ENCODE data around the gene FLT3LG.
A peak's percentile ranks its signal among the peaks of the same experiment; 100 is the strongest.
"Not testable (repeated sequence)": the region's sequence is repeated elsewhere in the genome, so short reads cannot be mapped to it uniquely, and the experiment has no call there.

FLT3LG gene

GRCh38 chr19:49435670-49436069 lies 38.3 kb upstream of the FLT3LG start:
- Mint-ChIP-seq H3K4me1 (peaks cover 24% of the 10 kb centered on the region), H3K9me3 (no peaks in the 10 kb centered on the region), H3K36me3 (peaks cover 2% of the 10 kb centered on the region), H3K4me3 (no peak overlapping the region), H3K27me3 (peaks cover 69% of the 10 kb centered on the region), H3K27ac (peak overlapping the region; percentile 38)

GRCh38 chr19:49436381-49437017 lies 37.5 kb upstream of the FLT3LG start:
- H3K9me3 Mint-ChIP-seq, result no peaks in the 10 kb centered on the region
- H3K27me3 Mint-ChIP-seq, result peaks cover 70% of the 10 kb centered on the region
- H3K27ac Mint-ChIP-seq, result peak overlapping the region; percentile 70
- peaks cover 28% of the 10 kb centered on the region for H3K4me1 Mint-ChIP-seq
- no peaks in the 10 kb centered on the region for H3K36me3 Mint-ChIP-seq
- H3K4me3 Mint-ChIP-seq, result no peak overlapping the region

- Mint-ChIP-seq H3K4me3 (no peak overlapping the region), H3K27ac (no peak overlapping the region), H3K4me1 (peaks cover 32% of the 10 kb centered on the region), H3K9me3 (no peaks in the 10 kb centered on the region), H3K27me3 (peaks cover 73% of the 10 kb centered on the region), H3K36me3 (no peaks in the 10 kb centered on the region)
Observed at GRCh38 chr19:49437231-49437630, 36.8 kb upstream of the FLT3LG start.

DNA sequence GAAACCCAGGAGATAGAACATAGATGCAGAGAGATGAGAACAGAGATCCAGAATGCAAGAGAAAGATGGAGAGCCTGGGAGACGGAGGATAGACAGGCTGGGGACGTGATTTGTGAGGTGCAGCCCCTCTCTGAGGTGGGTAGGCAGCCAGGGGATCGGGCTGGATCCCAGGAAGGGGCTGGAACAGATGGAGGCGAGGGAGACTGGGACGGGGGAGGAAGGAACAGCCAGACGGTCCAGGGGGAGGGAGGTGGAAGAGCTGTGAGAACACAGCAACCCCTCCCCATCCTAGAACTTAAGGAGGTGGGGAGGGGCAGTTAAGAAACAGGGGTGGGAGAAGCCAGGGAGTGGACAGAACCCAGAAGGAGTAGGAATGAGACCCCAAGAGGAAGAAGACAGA lies 35.8 kb upstream of the FLT3LG start:
- Mint-ChIP-seq H3K36me3 (no peaks in the 10 kb centered on the region), H3K4me1 (peaks cover 29% of the 10 kb centered on the region), H3K27ac (no peak overlapping the region), H3K9me3 (no peaks in the 10 kb centered on the region), H3K27me3 (peaks cover 68% of the 10 kb centered on the region), H3K4me3 (no peak overlapping the region)

DNA sequence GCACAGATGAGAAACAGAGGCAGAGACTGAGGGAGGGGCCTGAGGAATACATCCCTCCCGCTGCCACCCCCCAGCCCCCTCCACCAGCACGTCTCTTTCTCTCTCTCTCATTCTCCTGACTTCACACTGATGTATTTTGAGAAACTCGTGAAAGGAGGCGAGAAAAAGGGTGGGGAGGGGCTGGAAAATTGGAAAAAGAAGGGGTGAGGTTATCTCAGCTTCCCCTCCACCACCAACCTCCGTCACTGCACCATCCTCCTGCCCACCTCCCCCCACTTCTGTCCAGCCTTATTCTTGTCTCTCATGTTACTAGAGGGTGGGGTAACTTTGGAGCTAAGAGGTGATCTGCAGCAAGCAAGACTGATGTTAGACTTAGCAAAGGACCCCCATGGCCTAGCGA lies 34.2 kb upstream of the FLT3LG start:
- no peak overlapping the region for H3K4me3 Mint-ChIP-seq
- peaks cover 33% of the 10 kb centered on the region for H3K4me1 Mint-ChIP-seq
- H3K27me3 Mint-ChIP-seq, result peaks cover 62% of the 10 kb centered on the region
- H3K36me3 Mint-ChIP-seq, result no peaks in the 10 kb centered on the region
- H3K9me3 Mint-ChIP-seq, result no peaks in the 10 kb centered on the region
- no peak overlapping the region for H3K27ac Mint-ChIP-seq

DNA sequence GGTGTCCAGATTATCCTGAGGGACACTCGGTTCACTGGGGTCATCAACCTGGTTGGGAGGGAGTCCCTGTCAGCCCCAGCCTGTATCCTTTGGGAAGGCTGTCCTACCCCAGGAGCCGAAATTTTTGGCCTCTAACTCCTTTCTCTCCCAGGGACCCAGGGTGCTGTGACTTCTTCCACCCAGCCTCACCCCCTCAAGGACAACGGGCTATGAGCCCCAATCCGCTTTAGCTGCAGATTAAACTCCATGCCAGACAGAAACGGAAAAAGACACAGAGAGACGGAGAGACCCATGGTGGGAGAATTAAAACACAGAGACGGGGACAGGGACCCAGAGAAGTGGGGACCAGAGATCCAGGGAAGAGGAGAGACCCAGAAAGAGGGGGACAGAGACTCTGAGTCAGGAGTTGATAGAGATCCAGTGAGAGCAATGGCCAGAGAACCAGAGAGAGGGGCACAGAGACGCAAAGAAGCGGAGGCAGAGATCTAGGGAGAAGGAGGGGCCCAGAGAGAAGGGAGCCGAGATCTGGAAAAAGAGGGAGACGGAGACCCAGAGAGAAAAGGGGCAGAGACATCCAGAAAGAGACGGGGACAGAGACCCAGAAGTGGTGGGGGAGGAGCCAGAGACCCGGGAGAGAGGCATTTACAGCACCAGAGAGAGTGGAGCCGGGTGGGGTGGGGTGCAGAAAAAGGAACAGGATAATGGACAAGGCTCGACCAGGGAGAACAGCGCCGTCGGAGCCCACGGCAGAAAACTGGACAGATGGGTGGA lies 33.4 kb upstream of the FLT3LG start:
- Mint-ChIP-seq H3K4me1 (peaks cover 38% of the 10 kb centered on the region), H3K4me3 (peak overlapping the region; percentile 83), H3K36me3 (no peaks in the 10 kb centered on the region), H3K9me3 (no peaks in the 10 kb centered on the region), H3K27me3 (peaks cover 54% of the 10 kb centered on the region), H3K27ac (no peak overlapping the region)

GRCh38 chr19:49441210-49441959 lies 32.6 kb upstream of the FLT3LG start, which contains the start of gene SLC17A7:
TSS of gene SLC17A7 (minus strand) at chr19:49441527. CDS start at chr19:49441379, 148 bp downstream.
- H3K36me3 Mint-ChIP-seq, result no peaks in the 10 kb centered on the region

DNA sequence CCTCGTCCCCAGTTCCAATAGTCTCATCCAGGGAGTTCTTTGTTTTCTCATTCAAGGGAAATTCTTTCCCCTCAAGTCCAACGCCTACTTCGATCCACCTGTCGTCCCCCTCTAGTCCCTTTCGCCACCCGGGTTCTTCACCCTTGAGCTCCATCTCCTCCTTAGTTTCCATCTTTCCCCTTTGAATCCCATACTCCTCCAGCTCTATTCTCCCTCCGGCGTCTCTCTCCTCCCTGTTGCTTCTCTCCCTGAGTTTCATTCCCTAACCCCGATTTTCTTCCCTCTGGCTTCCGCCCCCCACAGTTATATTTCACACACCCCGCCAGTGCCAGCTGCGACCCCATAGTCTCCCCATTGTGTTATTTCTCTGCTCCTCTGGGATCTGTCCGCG lies 32.1 kb upstream of the FLT3LG start:
- H3K4me1 Mint-ChIP-seq, result peaks cover 33% of the 10 kb centered on the region
- H3K4me3 Mint-ChIP-seq, result peak overlapping the region; percentile 78
- H3K9me3 Mint-ChIP-seq, result no peaks in the 10 kb centered on the region
- H3K27ac Mint-ChIP-seq, result peak overlapping the region; percentile 57
- no peaks in the 10 kb centered on the region for H3K36me3 Mint-ChIP-seq
- H3K27me3 Mint-ChIP-seq, result peaks cover 43% of the 10 kb centered on the region

More at GRCh38 chr19:49441210-49441959, 32.6 kb upstream of the FLT3LG start, which contains the start of gene SLC17A7:
- Mint-ChIP-seq H3K4me1 (peaks cover 33% of the 10 kb centered on the region), H3K27ac (peak within 1 kb of the TSS; percentile 57), H3K27me3 (peaks cover 46% of the 10 kb centered on the region), H3K9me3 (no peaks in the 10 kb centered on the region), H3K4me3 (peak within 1 kb of the TSS; percentile 83)

GRCh38 chr19:49442354-49442753 lies 31.7 kb upstream of the FLT3LG start:
- Mint-ChIP-seq H3K27ac (no peak overlapping the region), H3K27me3 (peaks cover 41% of the 10 kb centered on the region), H3K4me1 (peaks cover 33% of the 10 kb centered on the region), H3K36me3 (no peaks in the 10 kb centered on the region), H3K4me3 (peak overlapping the region; percentile 78), H3K9me3 (no peaks in the 10 kb centered on the region)

DNA sequence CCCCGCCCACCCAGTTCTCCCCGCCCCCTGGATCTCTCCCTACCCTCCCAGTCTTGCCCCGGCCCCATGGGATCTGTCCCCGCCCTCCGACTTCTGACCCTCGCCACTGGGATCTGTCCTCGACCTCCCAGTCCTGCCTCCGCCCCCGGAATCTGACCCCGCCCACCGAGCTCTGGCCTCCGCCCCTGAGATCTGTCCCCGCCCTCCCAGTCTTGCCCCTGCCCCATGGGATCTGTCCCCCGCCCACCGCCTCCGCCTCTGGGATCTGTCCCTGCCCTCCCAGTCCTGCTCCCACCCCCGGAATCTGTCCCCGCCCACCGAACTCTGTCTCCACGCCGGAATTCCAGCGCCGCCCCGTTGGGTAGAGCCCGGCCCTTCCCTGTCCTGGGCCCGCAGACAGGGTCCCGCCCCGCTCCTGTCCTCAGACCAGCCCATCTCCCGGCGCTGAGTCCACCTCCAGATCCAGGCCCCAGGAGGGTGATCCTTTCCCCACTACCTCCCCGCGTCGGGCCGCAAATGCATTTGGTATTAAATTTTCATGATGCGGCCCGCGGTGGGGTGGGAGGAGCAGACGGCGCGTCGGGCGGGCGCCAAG lies 31.1 kb upstream of the FLT3LG start:
- Mint-ChIP-seq H3K4me3 (peak overlapping the region; percentile 78), H3K27ac (no peak overlapping the region), H3K9me3 (no peaks in the 10 kb centered on the region), H3K4me1 (peaks cover 33% of the 10 kb centered on the region), H3K36me3 (no peaks in the 10 kb centered on the region), H3K27me3 (peaks cover 37% of the 10 kb centered on the region)

DNA sequence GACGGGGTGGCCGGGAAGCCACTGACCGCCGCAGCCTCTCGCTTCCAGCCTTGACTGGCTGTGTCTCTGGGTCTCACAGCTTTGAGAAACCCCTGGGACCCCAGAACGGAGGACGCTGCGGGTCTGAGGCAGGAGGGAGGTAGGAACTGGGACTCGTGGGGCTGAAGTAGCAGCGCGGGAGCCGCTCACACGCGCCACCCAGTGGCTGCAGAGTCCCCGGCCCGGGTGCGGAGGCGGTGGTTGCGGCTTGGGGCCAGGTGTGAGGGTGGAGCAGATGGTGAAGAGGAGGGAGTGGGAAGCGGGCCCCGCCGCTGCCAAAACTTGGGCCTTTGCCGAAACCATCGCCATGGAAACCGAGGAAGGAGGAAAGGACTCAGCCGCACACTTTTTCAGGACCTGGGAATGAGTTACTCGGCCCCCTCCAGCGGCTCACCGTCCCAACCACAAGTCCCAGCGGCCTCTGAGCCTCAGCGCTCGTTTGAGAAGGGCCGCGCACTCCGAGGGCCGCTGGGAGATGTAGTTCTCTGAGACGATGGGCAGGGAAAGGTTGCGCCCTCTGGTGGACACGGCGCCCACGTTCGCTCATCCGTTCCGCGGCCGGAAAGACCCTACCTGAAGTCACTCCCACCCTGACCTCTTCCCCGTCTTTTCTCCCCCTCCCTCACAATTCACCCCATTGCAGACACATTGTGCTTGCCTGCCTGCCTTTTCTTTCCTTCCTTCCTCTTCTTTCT lies 30.5 kb upstream of the FLT3LG start:
- peak overlapping the region; percentile 68 for H3K27ac Mint-ChIP-seq
- peaks cover 31% of the 10 kb centered on the region for H3K27me3 Mint-ChIP-seq
- H3K4me3 Mint-ChIP-seq, result peak overlapping the region; percentile 78
- peaks cover 1% of the 10 kb centered on the region for H3K36me3 Mint-ChIP-seq
- H3K4me1 Mint-ChIP-seq, result peaks cover 39% of the 10 kb centered on the region
- no peaks in the 10 kb centered on the region for H3K9me3 Mint-ChIP-seq

DNA sequence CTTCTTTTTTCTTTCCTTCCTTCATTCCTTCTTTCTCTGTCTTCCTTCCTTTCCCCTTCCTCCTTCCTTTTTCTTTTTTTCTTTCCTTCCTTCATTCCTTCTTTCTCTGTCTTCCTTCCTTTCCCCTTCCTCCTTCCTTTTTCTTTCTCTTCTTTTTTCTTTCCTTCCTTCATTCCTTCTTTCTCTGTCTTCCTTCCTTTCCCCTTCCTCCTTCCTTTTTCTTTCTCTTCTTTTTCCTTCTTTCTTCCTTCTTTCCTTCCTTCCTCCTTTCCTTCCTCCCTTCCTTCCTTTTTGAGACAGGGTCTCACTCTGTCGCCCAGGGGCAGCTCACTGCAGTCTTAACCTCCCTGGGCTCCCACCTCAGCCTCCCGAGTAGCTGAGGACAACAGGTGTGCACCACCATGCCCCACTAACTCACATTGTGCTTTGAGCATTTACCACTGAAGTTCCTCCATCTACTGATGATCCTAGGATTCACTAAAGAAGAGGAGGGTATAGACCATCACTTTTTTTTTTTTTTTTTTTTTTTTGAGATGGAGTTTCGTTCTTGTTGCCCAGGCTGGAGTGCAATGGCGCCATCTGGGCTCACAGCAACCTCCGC lies 29.8 kb upstream of the FLT3LG start:
- Mint-ChIP-seq H3K4me1 (peaks cover 44% of the 10 kb centered on the region), H3K27me3 (peaks cover 26% of the 10 kb centered on the region), H3K4me3 (peak overlapping the region; percentile 78)
- not testable (repeated sequence) for H3K27ac Mint-ChIP-seq, H3K36me3 Mint-ChIP-seq, H3K9me3 Mint-ChIP-seq

DNA sequence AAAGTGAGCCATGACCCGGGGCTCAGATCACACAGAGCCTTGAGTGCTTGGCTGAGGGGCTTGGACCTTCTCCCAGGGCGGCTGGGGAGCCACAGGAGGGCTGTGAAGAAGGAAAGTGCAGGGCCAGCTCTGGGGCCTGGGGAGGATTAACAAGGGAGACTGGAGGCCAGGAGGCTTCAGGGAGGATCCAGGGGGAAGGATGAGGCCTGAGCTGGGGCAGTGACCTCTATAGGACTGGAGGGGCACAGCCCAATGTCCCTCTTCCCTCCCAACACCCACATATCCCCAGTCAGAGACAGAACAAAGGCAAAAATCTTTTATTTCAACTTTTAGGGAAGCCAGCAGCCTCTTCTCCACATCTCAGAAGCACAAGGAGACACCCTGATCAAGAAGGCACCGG lies 28.0 kb upstream of the FLT3LG start:
- Mint-ChIP-seq H3K27ac (no peak overlapping the region), H3K36me3 (peaks cover 4% of the 10 kb centered on the region), H3K4me3 (no peak overlapping the region), H3K27me3 (peaks cover 10% of the 10 kb centered on the region), H3K9me3 (no peaks in the 10 kb centered on the region), H3K4me1 (peaks cover 54% of the 10 kb centered on the region)

GRCh38 chr19:49447485-49448431 lies 26.3 kb upstream of the FLT3LG start:
- Mint-ChIP-seq H3K36me3 (peaks cover 4% of the 10 kb centered on the region), H3K27ac (no peak overlapping the region), H3K4me1 (peaks cover 54% of the 10 kb centered on the region), H3K4me3 (no peak overlapping the region), H3K27me3 (no peaks in the 10 kb centered on the region), H3K9me3 (no peaks in the 10 kb centered on the region)
